ENCODE results near the gene ING1. TPM values are rescaled to one million over a fixed set of nuclear protein-coding genes. Genes with fewer than 3 reads are reported as not detected.
"Not testable (repeated sequence)": the region's sequence is repeated elsewhere in the genome, so short reads cannot be mapped to it uniquely, and the experiment has no call there.

ING1 gene
- total RNA-seq, 1 experiment from 2014 or later: 76.0 TPM

DNA sequence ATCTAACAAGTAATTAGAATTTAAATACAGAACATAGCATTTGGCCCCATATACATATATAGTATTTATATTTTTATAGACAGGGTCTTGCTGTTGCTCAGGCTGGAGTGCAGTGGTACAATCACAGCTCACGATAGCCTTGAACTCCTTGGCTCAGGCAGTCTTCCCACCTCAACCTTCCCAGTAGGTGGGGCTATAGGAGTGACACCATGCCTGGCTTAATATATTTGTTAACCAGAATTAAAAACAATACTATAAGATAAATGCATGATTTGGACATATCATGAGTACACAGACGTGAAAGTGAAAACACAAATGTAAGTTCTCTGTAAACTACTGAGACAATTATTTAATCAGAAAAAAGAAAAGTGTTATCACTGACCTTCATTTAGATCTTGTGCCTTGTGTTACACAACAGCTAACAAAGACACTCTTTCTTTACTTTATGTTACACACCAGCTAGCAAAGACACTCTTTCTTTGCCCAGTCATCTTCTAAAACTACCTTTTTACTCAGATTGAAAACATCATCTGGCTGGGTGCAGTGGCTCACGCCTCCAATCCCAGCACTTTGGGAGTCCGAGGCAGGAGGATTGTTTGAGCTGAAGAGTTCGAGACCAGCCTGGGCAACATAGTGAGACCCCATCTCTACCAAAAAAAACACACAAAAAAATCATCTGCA lies 30.2 kb upstream of the ING1 start:
- Histone ChIP-seq H3K27me3 (replicated peaks) (no peaks in the 10 kb centered on the region), H3K36me3 (peaks cover 95% of the 10 kb centered on the region), H3K4me1 (replicated peaks) (peaks cover 3% of the 10 kb centered on the region; the same call in 1 of the 2 replicates), H3K9me3 (replicated peaks) (no peaks in the 10 kb centered on the region), H3K27ac (no peak overlapping the region), H3K4me3 (no peak overlapping the region)
- peak in 1 of 2 experiments; percentile 63 for DNase-seq (ENCODE audit: low read depth in 1 of 2, low spot score in 2 of 2)

DNA sequence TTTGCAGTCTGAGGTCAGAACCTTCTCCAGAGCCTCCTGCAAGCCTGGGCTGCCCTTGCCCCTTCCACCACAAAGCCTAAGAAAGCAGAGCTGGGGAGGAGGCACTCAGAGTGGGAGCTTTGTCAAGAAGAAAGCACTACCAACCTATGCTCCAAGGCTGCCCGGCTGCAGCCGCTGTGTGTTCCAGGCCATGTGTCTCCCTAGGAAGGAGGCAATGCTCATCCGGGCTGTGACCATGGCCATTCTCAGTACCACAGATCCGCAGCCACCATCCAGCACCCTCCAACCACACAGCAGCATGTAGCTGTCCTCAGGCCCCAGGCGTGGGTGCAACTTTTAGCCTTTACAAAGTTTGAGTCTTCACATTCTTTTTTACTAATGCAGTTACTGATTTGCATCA lies 29.6 kb upstream of the ING1 start:
- H3K27me3 ChIP-seq (replicated peaks): no peaks in the 10 kb centered on the region
- no peaks in the 10 kb centered on the region for H3K9me3 ChIP-seq (replicated peaks)
- peaks cover 3% of the 10 kb centered on the region; the same call in 1 of the 2 replicates for H3K4me1 ChIP-seq (replicated peaks)
- no peak overlapping the region for H3K27ac ChIP-seq
- DNase-seq (ENCODE audit: low read depth in 1 of 2, low spot score in 2 of 2): peak in 1 of 2 experiments; percentile 71
- H3K36me3 ChIP-seq: peaks cover 95% of the 10 kb centered on the region
- no peak overlapping the region for H3K4me3 ChIP-seq

DNA sequence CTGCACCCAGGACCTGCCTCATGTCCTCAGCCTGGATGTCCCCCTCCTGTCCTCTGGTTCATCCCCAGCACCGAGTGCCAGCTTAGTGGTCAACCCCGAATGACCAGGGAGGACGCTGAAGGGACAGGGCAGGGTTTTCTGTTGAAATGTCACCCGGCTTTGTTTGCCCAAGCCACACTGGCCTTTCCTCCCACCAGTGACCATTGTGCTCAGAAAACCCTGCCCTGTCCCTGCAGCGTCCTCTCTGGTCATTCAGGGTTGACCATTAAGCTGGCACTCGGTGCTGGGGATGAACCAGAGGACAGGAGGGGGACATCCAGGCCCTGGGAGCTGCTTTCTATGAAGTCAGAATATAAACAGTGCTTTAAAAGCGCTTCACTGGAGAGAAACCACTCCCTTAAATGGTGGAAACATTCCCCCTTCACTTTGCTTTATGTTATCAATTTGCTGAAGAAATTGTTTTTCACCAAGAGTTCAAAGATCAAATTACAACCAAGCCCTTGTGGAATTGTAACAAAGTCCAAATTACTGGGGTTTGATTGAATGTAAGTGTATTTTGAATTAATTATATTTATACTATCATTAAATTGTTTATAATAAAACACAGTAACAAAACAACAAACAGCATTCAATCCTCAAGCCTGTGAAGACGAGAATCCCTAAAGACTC lies 29.0 kb upstream of the ING1 start:
- H3K9me3 ChIP-seq (replicated peaks): no peaks in the 10 kb centered on the region
- peak in 1 of 2 experiments; percentile 66 for DNase-seq (ENCODE audit: low read depth in 1 of 2, low spot score in 2 of 2)
- no peak overlapping the region for H3K4me3 ChIP-seq
- peaks cover 98% of the 10 kb centered on the region for H3K36me3 ChIP-seq
- H3K4me1 ChIP-seq (replicated peaks): peaks cover 3% of the 10 kb centered on the region; the same call in 1 of the 2 replicates
- H3K27ac ChIP-seq: no peak overlapping the region
- no peaks in the 10 kb centered on the region for H3K27me3 ChIP-seq (replicated peaks)

DNA sequence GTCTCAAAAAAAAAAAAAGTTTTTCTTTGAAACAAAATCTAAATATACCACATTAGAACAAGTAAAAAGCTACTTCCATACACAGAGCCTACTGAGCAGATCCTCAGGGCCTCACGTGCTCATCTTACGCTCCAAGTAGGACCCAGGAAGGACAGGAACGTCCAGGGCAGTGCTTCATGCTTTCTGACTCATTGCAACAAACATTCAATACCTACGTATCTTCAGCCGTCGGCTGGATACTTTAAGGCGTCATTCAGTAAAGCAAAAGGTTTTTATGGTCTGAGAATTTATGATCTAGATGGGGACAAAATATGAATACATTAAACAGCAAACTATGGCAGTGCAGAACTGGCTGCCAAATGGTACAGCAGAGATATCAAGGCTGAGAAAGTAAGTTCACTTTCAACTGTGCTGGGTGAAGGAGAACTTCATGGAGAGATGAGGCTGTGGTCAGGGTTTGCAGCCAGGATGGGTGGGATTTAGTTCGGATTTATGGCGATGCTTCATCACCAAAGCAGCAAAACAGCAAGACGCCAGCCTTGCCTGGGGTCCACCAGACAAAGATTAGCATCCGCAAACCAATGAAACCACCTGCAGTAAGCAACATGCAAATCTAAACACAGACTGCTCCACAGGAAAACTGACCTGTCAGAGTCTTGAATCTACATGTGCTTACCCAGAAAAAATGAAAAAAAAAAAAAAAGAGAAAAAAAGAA lies 28.0 kb upstream of the ING1 start:
- Histone ChIP-seq H3K4me1 (replicated peaks) (peaks cover 3% of the 10 kb centered on the region; the same call in 1 of the 2 replicates), H3K9me3 (replicated peaks) (no peaks in the 10 kb centered on the region), H3K4me3 (no peak overlapping the region), H3K36me3 (peaks cover 96% of the 10 kb centered on the region), H3K27me3 (replicated peaks) (no peaks in the 10 kb centered on the region), H3K27ac (no peak overlapping the region)
- peak; percentile 59 to 74 for DNase-seq (ENCODE audit: low read depth in 1 of 2, low spot score in 2 of 2)

DNA sequence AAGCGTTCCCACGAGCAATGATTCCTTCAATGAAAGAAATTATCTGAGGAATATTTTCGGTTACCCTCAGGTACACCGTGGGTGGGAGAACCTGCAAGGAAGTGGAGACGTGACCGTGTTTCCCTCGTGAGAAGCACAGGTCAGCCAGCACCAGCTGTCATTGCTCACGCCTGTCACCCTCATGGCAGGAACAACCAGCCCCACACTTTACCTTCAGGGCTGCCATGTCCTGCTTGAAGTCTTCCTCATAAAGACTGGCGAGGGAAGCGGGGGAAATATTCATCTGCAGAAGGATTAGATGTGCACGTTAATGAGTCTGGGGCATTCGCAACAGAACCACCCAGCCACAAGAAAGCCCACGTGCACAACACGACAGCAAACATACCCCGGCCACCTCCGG lies 25.8 kb upstream of the ING1 start:
- Histone ChIP-seq H3K4me3 (no peak overlapping the region), H3K36me3 (peaks cover 88% of the 10 kb centered on the region), H3K27me3 (replicated peaks) (no peaks in the 10 kb centered on the region), H3K9me3 (replicated peaks) (no peaks in the 10 kb centered on the region), H3K4me1 (replicated peaks) (peaks cover 3% of the 10 kb centered on the region; the same call in 1 of the 2 replicates), H3K27ac (no peak overlapping the region)
- DNase-seq (ENCODE audit: low read depth in 1 of 2, low spot score in 2 of 2): peak in 1 of 2 experiments; percentile 72

DNA sequence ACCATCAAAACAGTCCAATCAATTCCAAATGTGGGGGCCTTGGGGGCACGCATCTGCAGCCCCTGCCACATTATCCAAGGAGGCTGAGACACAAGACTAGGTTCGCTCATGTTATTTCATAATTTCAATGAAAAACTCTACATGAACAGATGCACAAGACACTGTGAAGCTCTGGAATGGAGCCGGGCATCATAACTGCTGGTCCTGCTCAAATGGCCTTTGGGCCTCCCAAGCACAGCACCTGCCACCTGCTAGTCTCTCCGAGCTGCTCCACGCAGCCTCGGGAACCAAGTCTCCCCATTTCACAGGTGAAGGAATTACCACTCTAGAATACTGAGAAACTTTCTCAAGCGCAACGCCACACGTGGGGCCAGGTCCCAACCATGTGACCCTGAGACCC lies 24.5 kb upstream of the ING1 start:
- peaks cover 85% of the 10 kb centered on the region for H3K36me3 ChIP-seq
- peaks cover 3% of the 10 kb centered on the region; the same call in 1 of the 2 replicates for H3K4me1 ChIP-seq (replicated peaks)
- peak in 1 of 2 experiments; percentile 71 for DNase-seq (ENCODE audit: low read depth in 1 of 2, low spot score in 2 of 2)
- H3K27me3 ChIP-seq (replicated peaks): no peaks in the 10 kb centered on the region
- H3K4me3 ChIP-seq: no peak overlapping the region
- H3K9me3 ChIP-seq (replicated peaks): no peaks in the 10 kb centered on the region
- H3K27ac ChIP-seq: no peak overlapping the region

DNA sequence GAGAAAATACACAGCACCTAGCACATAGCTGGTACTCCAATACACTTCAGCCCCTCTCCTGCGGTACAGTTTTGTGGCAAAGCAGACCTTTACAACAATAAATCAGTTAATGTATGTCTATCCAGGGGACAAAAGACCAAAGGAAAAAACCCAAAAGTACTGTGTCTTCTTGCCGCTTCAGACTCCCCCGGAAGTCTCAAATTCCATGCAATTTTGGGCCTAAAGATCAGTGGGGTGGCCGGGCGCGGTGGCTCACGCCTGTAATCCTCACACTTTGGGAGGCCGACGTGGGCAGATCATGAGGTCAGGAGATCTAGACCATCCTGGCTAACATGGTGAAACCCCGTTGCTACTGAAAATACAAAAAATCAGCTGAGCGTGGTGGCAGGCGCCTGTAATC lies 23.8 kb upstream of the ING1 start:
- H3K27me3 ChIP-seq (replicated peaks): no peaks in the 10 kb centered on the region
- peaks cover 3% of the 10 kb centered on the region; the same call in 1 of the 2 replicates for H3K4me1 ChIP-seq (replicated peaks)
- peaks cover 85% of the 10 kb centered on the region for H3K36me3 ChIP-seq
- H3K4me3 ChIP-seq: no peak overlapping the region
- no peaks in the 10 kb centered on the region for H3K9me3 ChIP-seq (replicated peaks)
- no peak overlapping the region for H3K27ac ChIP-seq
- DNase-seq (ENCODE audit: low read depth in 1 of 2, low spot score in 2 of 2): peak in 1 of 2 experiments; percentile 65

DNA sequence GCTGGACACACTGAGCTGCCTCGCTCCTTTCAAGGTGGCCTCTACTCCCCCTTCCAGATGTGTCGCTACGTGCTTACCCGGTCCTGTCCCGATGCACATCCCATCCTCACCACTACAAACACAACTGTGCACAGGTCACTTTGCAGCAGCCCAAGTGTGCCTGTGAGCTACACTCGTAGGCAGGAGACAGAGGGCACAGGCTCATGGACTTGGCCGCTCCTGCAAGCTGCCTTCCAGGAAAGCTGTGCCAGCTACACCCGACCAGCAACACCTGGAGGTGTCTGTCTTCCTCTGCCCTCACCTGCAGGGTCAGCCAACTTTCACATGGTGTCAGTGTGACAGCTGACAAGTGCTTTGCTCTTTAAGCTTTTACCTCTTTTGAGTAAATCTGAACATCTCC lies 23.0 kb upstream of the ING1 start:
- no peak overlapping the region for H3K4me3 ChIP-seq
- H3K27ac ChIP-seq: no peak overlapping the region
- no peaks in the 10 kb centered on the region for H3K27me3 ChIP-seq (replicated peaks)
- H3K4me1 ChIP-seq (replicated peaks): peaks cover under 1% of the 10 kb centered on the region; the same call in 1 of the 2 replicates
- peaks cover 83% of the 10 kb centered on the region for H3K36me3 ChIP-seq
- H3K9me3 ChIP-seq (replicated peaks): no peaks in the 10 kb centered on the region
- DNase-seq (ENCODE audit: low read depth in 1 of 2, low spot score in 2 of 2): peak in 1 of 2 experiments; percentile 70

DNA sequence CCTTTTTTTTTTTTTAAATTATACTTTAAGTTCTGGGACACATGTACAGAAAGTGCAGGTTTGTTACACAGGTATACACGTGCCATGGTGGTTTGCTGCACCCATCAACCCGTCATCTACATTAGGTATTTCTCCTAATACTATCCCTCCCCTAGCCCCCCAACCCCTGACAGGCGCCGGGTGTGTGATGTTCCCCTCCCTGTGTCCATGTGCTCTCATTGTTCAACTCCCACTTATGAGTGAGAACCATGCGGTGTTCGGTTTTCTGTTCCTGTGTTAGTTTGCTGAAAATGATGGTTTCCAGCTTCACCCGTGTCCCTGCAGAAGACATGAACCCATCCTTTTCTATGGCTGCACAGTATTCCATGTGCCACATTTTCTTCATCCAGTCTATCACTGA lies 17.7 kb upstream of the ING1 start:
- H3K36me3 ChIP-seq: peaks cover 85% of the 10 kb centered on the region
- DNase-seq (ENCODE audit: low read depth in 1 of 2, low spot score in 2 of 2): peak in 1 of 2 experiments; percentile 61
- not testable (repeated sequence) for H3K9me3 ChIP-seq (replicated peaks); H3K4me1 ChIP-seq (replicated peaks); H3K4me3 ChIP-seq; H3K27me3 ChIP-seq (replicated peaks); H3K27ac ChIP-seq

DNA sequence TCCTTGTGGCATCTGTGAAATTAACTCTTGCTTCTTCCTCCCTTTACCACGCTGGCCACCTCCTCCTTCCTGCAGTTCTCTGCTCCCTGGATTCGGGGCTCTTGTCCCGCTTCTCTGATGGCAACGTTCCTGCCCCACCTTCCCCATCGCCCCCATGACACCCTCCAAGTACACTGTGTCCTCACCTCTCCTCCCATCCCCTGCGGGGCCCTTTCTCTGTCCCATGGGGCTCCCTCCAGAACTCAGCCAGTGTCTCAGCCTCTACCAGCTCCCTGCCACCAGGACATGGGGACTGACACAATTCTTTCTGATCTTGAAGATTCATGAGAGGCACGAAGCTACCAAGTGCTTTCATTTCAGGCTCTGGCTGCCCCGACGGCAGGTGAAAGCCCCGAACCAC lies 16.7 kb upstream of the ING1 start:
- no peak overlapping the region for H3K27ac ChIP-seq
- DNase-seq (ENCODE audit: low read depth in 1 of 2, low spot score in 2 of 2): peak in 1 of 2 experiments; percentile 73
- peaks cover 86% of the 10 kb centered on the region for H3K36me3 ChIP-seq
- H3K9me3 ChIP-seq (replicated peaks): no peaks in the 10 kb centered on the region
- no peaks in the 10 kb centered on the region for H3K27me3 ChIP-seq (replicated peaks)
- H3K4me1 ChIP-seq (replicated peaks): no peaks in the 10 kb centered on the region
- H3K4me3 ChIP-seq: no peak overlapping the region

DNA sequence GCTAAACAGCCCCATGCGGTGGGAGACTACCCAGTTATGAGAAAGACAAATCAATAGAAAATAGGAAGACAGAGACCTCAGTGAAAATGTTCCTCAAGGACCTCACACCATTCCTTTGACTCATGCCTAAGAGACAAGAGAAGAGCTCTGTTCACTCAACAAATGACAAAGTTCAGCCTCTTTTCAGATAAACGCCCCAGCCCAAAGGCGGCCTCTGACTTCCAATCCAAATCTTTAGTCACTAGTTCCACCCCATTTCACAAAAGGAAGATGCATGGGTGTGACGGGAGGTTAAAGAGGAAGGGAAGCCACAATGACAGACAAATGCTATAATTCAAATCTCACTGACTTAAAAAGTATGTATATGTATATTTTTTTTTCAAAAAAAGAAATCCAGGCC lies 15.7 kb upstream of the ING1 start:
- no peaks in the 10 kb centered on the region for H3K4me1 ChIP-seq (replicated peaks)
- H3K27ac ChIP-seq: no peak overlapping the region
- H3K9me3 ChIP-seq (replicated peaks): no peaks in the 10 kb centered on the region
- H3K27me3 ChIP-seq (replicated peaks): no peaks in the 10 kb centered on the region
- DNase-seq (ENCODE audit: low read depth in 1 of 2, low spot score in 2 of 2): peak in 1 of 2 experiments; percentile 56
- H3K36me3 ChIP-seq: peaks cover 94% of the 10 kb centered on the region
- H3K4me3 ChIP-seq: no peak overlapping the region

DNA sequence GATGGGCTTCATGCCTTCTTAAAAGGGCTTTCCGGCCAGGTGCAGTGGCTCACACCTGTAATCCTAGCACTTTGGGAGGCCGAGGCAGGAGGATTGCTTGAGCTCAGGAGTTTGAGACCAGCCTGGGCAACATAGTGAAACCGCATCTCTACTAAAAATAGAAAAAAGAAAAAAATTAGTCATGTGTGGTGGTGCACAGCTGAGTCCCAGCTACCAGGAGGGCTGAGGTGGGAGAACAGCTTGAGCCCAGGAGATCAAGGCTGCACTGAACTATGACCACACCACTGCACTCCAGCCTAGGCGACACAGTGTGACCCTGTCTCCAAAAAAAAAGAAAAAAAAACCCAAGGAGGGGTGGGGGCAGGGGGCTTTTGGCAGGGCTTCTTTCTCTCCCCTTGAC lies 14.8 kb upstream of the ING1 start:
- H3K27ac ChIP-seq: no peak overlapping the region
- no peaks in the 10 kb centered on the region for H3K9me3 ChIP-seq (replicated peaks)
- H3K27me3 ChIP-seq (replicated peaks): no peaks in the 10 kb centered on the region
- H3K4me3 ChIP-seq: no peak overlapping the region
- peaks cover 96% of the 10 kb centered on the region for H3K36me3 ChIP-seq
- H3K4me1 ChIP-seq (replicated peaks): no peaks in the 10 kb centered on the region
- peak in 1 of 2 experiments; percentile 55 for DNase-seq (ENCODE audit: low read depth in 1 of 2, low spot score in 2 of 2)

DNA sequence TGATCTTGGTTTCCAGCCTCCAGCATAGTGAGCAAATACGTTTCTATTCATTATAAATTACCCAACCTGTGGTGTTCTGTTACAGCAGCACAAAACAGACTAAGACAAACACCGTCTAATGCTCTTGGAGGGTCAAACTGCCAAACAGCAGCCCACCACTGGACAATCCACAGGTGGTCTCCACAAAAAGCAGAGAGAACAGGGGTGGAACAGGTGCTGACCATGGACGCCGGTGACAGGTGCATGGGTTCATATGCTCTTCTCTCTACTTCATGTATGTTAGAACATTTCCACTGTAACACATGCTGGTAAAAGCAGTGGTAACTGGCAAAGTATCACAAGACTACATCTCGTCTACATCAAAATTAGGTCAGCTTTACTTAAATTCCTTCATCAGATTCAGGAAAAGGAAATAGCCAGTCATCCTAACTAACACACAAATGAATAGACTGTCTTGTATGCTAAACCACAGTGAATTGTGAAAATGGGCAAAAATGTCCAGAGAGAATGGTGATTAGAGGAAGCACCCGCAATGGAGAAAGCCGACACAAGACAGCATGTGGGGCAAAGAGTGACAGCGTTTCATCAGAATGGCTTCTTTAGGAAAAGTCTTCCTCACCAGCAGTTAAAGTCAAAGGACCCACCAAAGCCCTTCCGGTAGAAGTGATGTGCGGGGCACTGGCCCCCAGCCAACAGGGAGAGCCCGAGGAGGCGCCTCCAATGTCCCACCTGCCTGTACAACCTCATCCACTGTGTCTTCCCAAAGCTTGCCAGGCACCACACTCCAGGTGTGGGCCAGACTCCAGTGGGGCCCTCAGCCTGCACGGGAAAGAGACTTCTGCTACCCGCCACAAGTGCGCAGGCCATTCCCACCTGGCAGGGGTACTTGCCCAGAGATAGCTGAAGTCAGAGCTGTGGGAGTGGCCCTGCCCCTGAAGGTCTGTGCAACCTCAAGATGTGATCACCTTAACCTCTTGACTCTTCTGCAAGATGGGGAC lies 14.1 kb upstream of the ING1 start:
- H3K4me1 ChIP-seq (replicated peaks): peaks cover 2% of the 10 kb centered on the region
- H3K4me3 ChIP-seq: no peak overlapping the region
- no peaks in the 10 kb centered on the region for H3K27me3 ChIP-seq (replicated peaks)
- DNase-seq (ENCODE audit: low read depth in 1 of 2, low spot score in 2 of 2): peak in 1 of 2 experiments; percentile 69
- H3K9me3 ChIP-seq (replicated peaks): no peaks in the 10 kb centered on the region
- peaks cover 96% of the 10 kb centered on the region for H3K36me3 ChIP-seq
- no peak overlapping the region for H3K27ac ChIP-seq
